Endothelial cell of umbilical vein (primary cell): Measurements from ENCODE around the gene BTBD18. TPM values are rescaled to one million over a fixed set of nuclear protein-coding genes. Genes with fewer than 3 reads are reported as not detected.
A peak's percentile ranks its signal among the peaks of the same experiment; 100 is the strongest.

Experiments used
- BruUV-seq: library from RNA; stranded (reverse); fragments of 400-500 nt; replicated peaks from 2 replicates; lab custom pipeline; 2021; lab: Mats Ljungman, UMichigan
- CTCF ChIA-PET: fragments of 300-600, 350-600 bp; sonication (Branson Sonifier 250); formaldehyde crosslinking; loops from one replicate; lab custom pipeline; 2021; ENCODE audit warnings: antibody characterized with exemption, inconsistent platforms; lab: Charles Lee
- POLR2A ChIA-PET: fragments of 300-600, 350-600 bp; sonication (Branson Sonifier 250); formaldehyde crosslinking; loops from one replicate; lab custom pipeline; 2021; ENCODE audit warnings: antibody characterized with exemption, inconsistent platforms; lab: Charles Lee
- DNase-seq: peaks from one replicate; pipeline ENCODE4 v3.0.0-alpha.2; 2011; ENCODE audit warnings: low read depth, low spot score
- FAIRE-seq: peaks from 2 replicates; lab custom pipeline; 2011; peaks lifted over from hg19 to GRCh38; lab: Jason Lieb, UNC
- H2AFZ ChIP-seq: 2 replicates; pipeline ENCODE4 v1.6.0; 2012; ENCODE audit warnings: low read depth, low read length, control low read depth, inconsistent platforms
- H3K27ac ChIP-seq: 2 replicates; pipeline ENCODE4 v1.5.1; 2011; ENCODE audit warnings: low read depth, mild to moderate bottlenecking, control low read depth, low read length, moderate library complexity; ENCODE audit not compliant: insufficient read depth
- H3K27me3 ChIP-seq, 2 experiments: 2 replicates each; pipeline versions ENCODE4 v1.6.0 to v1.6.1; 2011; ENCODE audit warnings: low read length in 2 of 2, mixed read lengths in 1 of 2; ENCODE audit not compliant: control insufficient read depth in 2 of 2, insufficient read depth in 2 of 2
- H3K36me3 ChIP-seq, 2 experiments: 2 replicates in 1 of 2; 3 replicates in 1 of 2; pipeline ENCODE4 v1.5.1; 2011; ENCODE audit warnings: low read length in 2 of 2, mild to moderate bottlenecking in 1 of 2, moderate library complexity in 1 of 2; ENCODE audit not compliant: control insufficient read depth in 2 of 2, insufficient read depth in 2 of 2; ENCODE audit errors: extremely low read depth in 1 of 2
- H3K4me1 ChIP-seq: 3 replicates; pipeline ENCODE4 v1.5.1; 2011; ENCODE audit warnings: mild to moderate bottlenecking, low read length; ENCODE audit not compliant: control insufficient read depth, insufficient read depth; ENCODE audit errors: extremely low read depth
- H3K4me2 ChIP-seq: 2 replicates; pipeline ENCODE4 v1.6.1; 2011; ENCODE audit warnings: low read length, control low read depth, mixed read lengths; ENCODE audit not compliant: insufficient read depth
- H3K4me3 ChIP-seq, 3 experiments: fragments of 200-600 bp in 1 of 3; sonication (generic), shearing (Covaris generic) in 1 of 3; replicated peaks in 1 of 3; 2 replicates each; pipeline ENCODE4 v1.5.1; 2011 to 2016; ENCODE audit warnings: control low read depth in 3 of 3, low read length in 3 of 3, mild to moderate bottlenecking in 2 of 3, inconsistent platforms in 1 of 3, low read depth in 1 of 3, moderate library complexity in 1 of 3; ENCODE audit not compliant: insufficient read depth in 1 of 3
- H3K79me2 ChIP-seq: 2 replicates; pipeline ENCODE4 v1.6.0; 2012; ENCODE audit warnings: low read length, inconsistent platforms; ENCODE audit not compliant: control insufficient read depth, insufficient read depth
- H3K9ac ChIP-seq: replicated peaks from 2 replicates; pipeline ENCODE3; 2011; ENCODE audit warnings: low read length, control low read depth; ENCODE audit not compliant: insufficient read depth; ENCODE audit errors: extremely low read depth
- H3K9me1 ChIP-seq: replicated peaks from 3 replicates; pipeline ENCODE4 v1.6.0; 2011; ENCODE audit warnings: mild to moderate bottlenecking, low read length; ENCODE audit not compliant: control insufficient read depth, insufficient read depth; ENCODE audit errors: extremely low read depth
- H3K9me3 ChIP-seq: replicated peaks from 2 replicates; pipeline ENCODE4 v1.5.1; 2012; ENCODE audit warnings: low read length, inconsistent platforms; ENCODE audit not compliant: control insufficient read depth, insufficient read depth
- H4K20me1 ChIP-seq: replicated peaks from 2 replicates; pipeline ENCODE3; 2011; ENCODE audit warnings: mild to moderate bottlenecking, low read length; ENCODE audit not compliant: control insufficient read depth, insufficient read depth; ENCODE audit errors: extremely low read depth
- CTCF ChIP-seq, 2 donors: IDR thresholded peaks; 1 replicate in 1 of 2; 2 replicates in 1 of 2; pipeline ENCODE4 v1.5.1; 2011; ENCODE audit warnings: low read length in 2 of 2, mild to moderate bottlenecking in 2 of 2, moderate library complexity in 2 of 2, control low read depth in 1 of 2, inconsistent platforms in 1 of 2, low read depth in 1 of 2; ENCODE audit not compliant: insufficient read depth in 1 of 2; ENCODE audit errors: extremely low read depth in 1 of 2
- EZH2 ChIP-seq: IDR thresholded peaks from 2 replicates; pipeline ENCODE4 v1.6.1; 2012; ENCODE audit warnings: borderline replicate concordance, low read depth, mild to moderate bottlenecking, moderate library complexity, low read length, inconsistent platforms; ENCODE audit not compliant: severe bottlenecking
- FOS ChIP-seq: IDR thresholded peaks from 2 replicates; pipeline ENCODE4 v1.6.1; 2011; ENCODE audit warnings: mild to moderate bottlenecking, low read length, moderate library complexity, borderline replicate concordance; ENCODE audit not compliant: insufficient read depth
- GATA2 ChIP-seq: IDR thresholded peaks from 2 replicates; pipeline ENCODE4 v1.7.0; 2011; ENCODE audit warnings: low read depth, mild to moderate bottlenecking, moderate library complexity, mixed read lengths, low read length; ENCODE audit not compliant: insufficient read length, insufficient read depth
- JUN ChIP-seq: IDR thresholded peaks from 2 replicates; pipeline ENCODE4 v1.6.1; 2011; ENCODE audit warnings: borderline replicate concordance, low read depth; ENCODE audit not compliant: insufficient read length, insufficient read depth
- MAX ChIP-seq: IDR thresholded peaks from 2 replicates; pipeline ENCODE4 v1.6.1; 2011; ENCODE audit not compliant: insufficient read depth, insufficient read length
- MYC ChIP-seq: IDR thresholded peaks from one replicate; pipeline ENCODE4 v1.6.1; 2011; ENCODE audit warnings: mild to moderate bottlenecking, low read depth, low read length
- POLR2A ChIP-seq: IDR thresholded peaks from 2 replicates; pipeline ENCODE4 v1.6.1; 2012; ENCODE audit warnings: low read depth, mild to moderate bottlenecking, control low read depth, low read length
- POLR2AphosphoS5 ChIP-seq: IDR thresholded peaks from 2 replicates; pipeline ENCODE4 v1.6.1; 2012; ENCODE audit warnings: low read depth, mild to moderate bottlenecking, control low read depth, low read length, moderate library complexity; ENCODE audit not compliant: insufficient read depth
- dilution Hi-C: fragments of 300-500 bp; cut with MboI; formaldehyde crosslinking; loops from one replicate; pipeline ENCODE4 v1.15.0; 2019; ENCODE audit warnings: low sequenced_read_pairs; ENCODE audit not compliant: extremely low pct_ligation_motif_present
- intact Hi-C: fragments of 100-400 bp; cut with micrococcal nuclease; formaldehyde crosslinking; loops from one replicate; pipeline ENCODE4 v1.10.0; 2022
- polyA plus RNA-seq, 4 experiments: library from polyadenylated mRNA; depleted of rRNA in 3 of 4; stranded (reverse) in 3 of 4; unstranded in 1 of 4; fragments of >200 nt; gene quantifications; 2 replicates each; pipeline versions ENCODE4 v1.2.1 to v1.2.3, GENCODE V29; 2011 to 2012; ENCODE audit warnings: missing spikeins in 1 of 4
- total RNA-seq: library from RNA; stranded (reverse); gene quantifications from 2 replicates; pipeline ENCODE4 v1.2.3, GENCODE V29; 2021

The BTBD18 gene
- total and polyA plus RNA-seq, 2 donors (not counting 3 experiments of a cell fraction or from before 2014, with no cell fraction given) = not detected

- FAIRE-seq (peak; percentile 15), DNase-seq (no peak)
- ChIA-PET CTCF (interaction anchor here (0.8 to 13.5 kb wide), 7 partner anchors 9 to 524 kb away, joined by 3 to 375 read pairs (median 9); partner anchors contain the start of gene BTBD18), POLR2A (interaction anchor here (0.6 to 5.7 kb wide), 6 partner anchors 10 to 71 kb away, joined by 3 to 39 read pairs (median 7); no protein-coding TSS in a partner anchor)
- TF ChIP-seq POLR2A (no peak), GATA2 (no peak), EZH2 (no peak), MAX (no peak), FOS (no peak), JUN (no peak), CTCF (IDR thresholded peaks at IDR 0.05; ENCODE audit: extremely low read depth in 1 of 2, insufficient read depth in 1 of 2, low read depth in 1 of 2, low read length in 2 of 2) (no peak), POLR2AphosphoS5 (no peak), MYC (no peak)
- Histone ChIP-seq H4K20me1 (peaks cover 9% of the 10 kb centered on the region), H3K4me3 (peak overlapping the region; percentile 68 to 98 (median 83)), H3K9me3 (no peaks in the 10 kb centered on the region), H3K27me3 (no peaks in the 10 kb centered on the region), H3K4me2 (peak overlapping the region; percentile 100), H3K9me1 (no peaks in the 10 kb centered on the region), H3K4me1 (peaks cover 26% of the 10 kb centered on the region), H3K36me3 (no peaks in the 10 kb centered on the region), H3K79me2 (peaks cover 57% of the 10 kb centered on the region), H2AFZ (no peak overlapping the region), H3K27ac (peak overlapping the region; percentile 89), H3K9ac (peak overlapping the region; percentile 96)
- dilution Hi-C loops = no loop called here
- intact Hi-C loops = loop anchor here (2.0 to 5.0 kb wide), 2 partner anchors 22 to 240 kb away; partner anchors contain the start of gene SELENOH
- BruUV-seq = TSS peak; percentile 63
Observed at GRCh38 chr11:57762235-57762861, 10.7 kb upstream of the BTBD18 start.
